A549 (cell line): Measurements from ENCODE around the gene HECTD4. TPM values are rescaled to one million over a fixed set of nuclear protein-coding genes. Genes with fewer than 3 reads are reported as not detected.
A peak's percentile ranks its signal among the peaks of the same experiment; 100 is the strongest.

Experiments
- ATAC-seq, 2 experiments: fragments of 200-7000 bp in 1 of 2; fragments of >200 bp in 1 of 2; cut with Nextera tagmentation in 1 of 2; cut with Tn5 transposase in 1 of 2; 3 replicates each; pipeline versions ENCODE4 v1.8.0 to v1.9.1; 2018 to 2020; ENCODE audit warnings: mild to moderate bottlenecking in 1 of 2, moderate library complexity in 1 of 2
- CTCF ChIA-PET: fragments of 300-600 bp; sonication (Branson Sonifier 250); formaldehyde crosslinking; extraction: SDS; loops from one replicate; lab custom pipeline; 2021; ENCODE audit warnings: antibody characterized with exemption, inconsistent platforms; lab: Yijun Ruan, JAX
- POLR2A ChIA-PET: fragments of 350-600 bp; formaldehyde crosslinking; extraction: SDS; loops from one replicate; lab custom pipeline; 2021; ENCODE audit warnings: antibody characterized with exemption, inconsistent platforms; lab: Yijun Ruan, JAX
- DNase-seq, 2 experiments: peaks; one replicate each; pipeline versions ENCODE4 v3.0.0 to v3.0.0-alpha.2; 2011 to 2016; ENCODE audit warnings: low read depth in 1 of 2, low spot score in 1 of 2
- FAIRE-seq: peaks from 2 replicates; lab custom pipeline; 2011; peaks lifted over from hg19 to GRCh38; lab: Jason Lieb, UNC
- H3K27ac ChIP-seq, 2 experiments: fragments of >200 bp; sonication (Bioruptor Twin); formaldehyde crosslinking; 3 replicates each; pipeline ENCODE4 v1.5.1; 2016 to 2017
- H3K4me1 ChIP-seq: fragments of >200 bp; sonication (Bioruptor Twin); formaldehyde crosslinking; 3 replicates; pipeline ENCODE4 v1.6.1; 2016
- H3K4me2 ChIP-seq: fragments of >200 bp; sonication (Bioruptor Twin); formaldehyde crosslinking; 3 replicates; pipeline ENCODE4 v1.6.1; 2016
- H3K4me3 ChIP-seq: fragments of >200 bp; sonication (Bioruptor Twin); formaldehyde crosslinking; 3 replicates; pipeline ENCODE4 v1.5.1; 2016
- H3K9me3 ChIP-seq: fragments of >200 bp; sonication (Bioruptor Twin); formaldehyde crosslinking; 3 replicates; pipeline ENCODE4 v1.6.1; 2016
- BHLHE40 ChIP-seq: IDR thresholded peaks from 2 replicates; pipeline ENCODE4 v1.6.1; 2012; ENCODE audit warnings: low read depth, low read length, inconsistent platforms
- CEBPB ChIP-seq, 2 experiments: fragments of >200 bp in 1 of 2; sonication (Bioruptor Twin) in 1 of 2; formaldehyde crosslinking in 1 of 2; IDR thresholded peaks; 2 replicates each; pipeline ENCODE4 v1.6.1; 2012 to 2016
- EHF ChIP-seq: fragments of 250-450 bp; sonication (Bioruptor Pico); IDR thresholded peaks from 2 replicates; pipeline ENCODE4 v1.5.0; 2020; ENCODE audit warnings: mild to moderate bottlenecking
- EHMT2 ChIP-seq: fragments of 200-600 bp; sonication (generic); IDR thresholded peaks from 2 replicates; pipeline ENCODE4 v1.6.1; 2016; ENCODE audit warnings: antibody characterized with exemption, low read depth, mild to moderate bottlenecking, moderate library complexity
- EP300 ChIP-seq, 2 experiments: fragments of >200 bp; sonication (Bioruptor Twin); formaldehyde crosslinking; IDR thresholded peaks; 2 replicates in 1 of 2; 3 replicates in 1 of 2; pipeline ENCODE4 v1.6.1; 2016 to 2017
- ESRRA ChIP-seq: fragments of 150-350 bp; IDR thresholded peaks from 2 replicates; pipeline ENCODE4 v1.6.1; 2014; ENCODE audit warnings: mild to moderate bottlenecking, low read length, borderline replicate concordance
- GATA3 ChIP-seq: IDR thresholded peaks from 2 replicates; pipeline ENCODE4 v1.6.1; 2012; ENCODE audit warnings: borderline replicate concordance
- HEYL ChIP-seq: fragments of 250-450 bp; sonication (Bioruptor Pico); IDR thresholded peaks from 2 replicates; pipeline ENCODE4 v1.8.0; 2021; ENCODE audit warnings: mild to moderate bottlenecking, moderate library complexity
- HOXB13 ChIP-seq: fragments of 250-450 bp; sonication (Bioruptor Pico); IDR thresholded peaks from 2 replicates; pipeline ENCODE4 v1.5.0; 2020; ENCODE audit warnings: low read depth, mild to moderate bottlenecking, moderate library complexity
- KDM1A ChIP-seq: fragments of 200-600 bp; sonication (generic); IDR thresholded peaks from 2 replicates; pipeline ENCODE4 v1.6.1; 2016; ENCODE audit warnings: low read depth, mild to moderate bottlenecking
- NPAS2 ChIP-seq: fragments of 250-450 bp; sonication (Bioruptor Pico); IDR thresholded peaks from 2 replicates; pipeline ENCODE4 v1.8.0; 2022; ENCODE audit warnings: mild to moderate bottlenecking, moderate library complexity, borderline replicate concordance
- NR3C1 ChIP-seq: fragments of >200 bp; sonication (Bioruptor Twin); formaldehyde crosslinking; IDR thresholded peaks from 3 replicates; pipeline ENCODE4 v1.6.1; 2017
- PHF8 ChIP-seq: fragments of 200-600 bp; sonication (generic); IDR thresholded peaks from 2 replicates; pipeline ENCODE4 v1.6.1; 2016; ENCODE audit warnings: low read depth, mild to moderate bottlenecking, antibody characterized with exemption, moderate library complexity, borderline replicate concordance
- POLR2A ChIP-seq: IDR thresholded peaks from 2 replicates; pipeline ENCODE4 v1.6.1; 2012; ENCODE audit warnings: mild to moderate bottlenecking, low read length
- RARB ChIP-seq: fragments of 250-450 bp; sonication (Bioruptor Pico); IDR thresholded peaks from 2 replicates; pipeline ENCODE4 v1.8.0; 2021; ENCODE audit warnings: mild to moderate bottlenecking, moderate library complexity
- RCOR1 ChIP-seq: fragments of 150-350 bp; IDR thresholded peaks from 2 replicates; pipeline ENCODE4 v1.6.1; 2014; ENCODE audit warnings: antibody characterized with exemption, low read length, low read depth
- SREBF2 ChIP-seq: fragments of 450-650 bp; IDR thresholded peaks from 2 replicates; pipeline ENCODE4 v1.6.1; 2014; ENCODE audit warnings: mild to moderate bottlenecking, moderate library complexity
- ZC3H11A ChIP-seq: fragments of 450-650 bp; IDR thresholded peaks from 2 replicates; pipeline ENCODE4 v1.6.1; 2014; ENCODE audit warnings: antibody characterized with exemption, mild to moderate bottlenecking
- WGBS: methylation state at CpG from one replicate; pipeline ENCODE4 v1.1.6; 2017; ENCODE audit errors: missing lambda C conversion rate; 5-methylcytosine and 5-hydroxymethylcytosine counted together
- polyA plus RNA-seq, 4 experiments: library from polyadenylated mRNA; depleted of rRNA in 3 of 4; stranded (reverse); fragments of >200 nt; fragmentation: RNase III in 1 of 4; extraction: RNeasy Plus Mini Kit Qiagen cat#74134 plus additional on column Dnase treatment in 1 of 4; gene quantifications; 2 replicates in 3 of 4; 3 replicates in 1 of 4; pipeline ENCODE4 v1.2.3, GENCODE V29; 2011 to 2017
- TF ChIP-seq, protein P1 (sequence below): fragments of >200 bp; sonication (Bioruptor Twin); formaldehyde crosslinking; IDR thresholded peaks from 2 replicates; pipeline ENCODE4 v1.6.1; 2016
- TF ChIP-seq, protein P2 (sequence below): fragments of 250-450 bp; sonication (Bioruptor Pico); IDR thresholded peaks from 2 replicates; pipeline ENCODE4 v1.5.0; 2021; ENCODE audit warnings: mild to moderate bottlenecking, moderate library complexity, borderline replicate concordance
- TF ChIP-seq, protein P3 (sequence below): IDR thresholded peaks from 2 replicates; pipeline ENCODE4 v1.6.1; 2012; ENCODE audit warnings: low read depth, borderline replicate concordance
- TF ChIP-seq, protein P4 (sequence below): IDR thresholded peaks from 2 replicates; pipeline ENCODE4 v1.6.1; 2012

The HECTD4 gene
- polyA plus RNA-seq, 2 of the 4 experiments (the other 2 are of a cell fraction) = 9.9 to 14.7 TPM

DNA sequence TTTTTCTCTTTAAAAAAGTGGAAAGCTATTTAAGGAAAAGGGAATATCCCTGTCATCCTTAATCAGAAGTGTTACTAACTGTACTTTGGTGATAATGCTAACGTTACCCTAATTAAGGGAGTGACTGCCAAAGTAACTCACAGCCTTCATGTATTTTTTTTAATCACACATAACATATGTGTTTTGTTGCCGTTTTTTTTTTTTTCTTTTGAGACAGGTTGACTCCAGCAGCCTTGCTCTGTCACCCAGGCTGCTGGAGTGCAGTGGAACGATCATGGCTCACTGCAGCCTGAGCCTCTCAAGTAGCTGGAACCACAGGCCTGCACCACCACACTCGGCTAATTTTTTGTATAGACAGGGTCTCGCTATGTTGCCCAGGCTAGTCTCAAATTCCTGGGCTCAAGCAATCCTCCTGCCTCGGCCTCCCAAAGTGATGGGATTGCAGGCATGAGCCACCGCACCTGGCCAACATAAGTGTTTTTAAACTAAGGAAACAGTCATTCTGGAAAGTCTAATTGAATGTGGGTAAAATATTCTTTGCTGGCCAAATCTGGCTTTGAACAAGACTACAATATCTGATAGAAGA is 56.5 kb downstream of the HECTD4 start:
- ATAC-seq (no peak), FAIRE-seq (no peak)
- H3K27ac ChIP-seq = no peak overlapping the region
- no peaks in the 10 kb centered on the region for H3K9me3 ChIP-seq
- H3K4me3 ChIP-seq = no peak overlapping the region
- H3K4me2 ChIP-seq = no peak overlapping the region
- 93% methylated on average over 7 of the region's 7 CpGs for WGBS
- POLR2A ChIA-PET = no interaction called here
- CTCF ChIA-PET = no interaction called here
- H3K4me1 ChIP-seq = 0 out of 3 replicates have a peak, but pooled peaks cover 6% of the 10 kb centered on the region
- TF ChIP-seq NR3C1 = no peak
- no peak for TF ChIP-seq ZC3H11A
- TF ChIP-seq POLR2A = no peak
- no peak for TF ChIP-seq RARB
- no peak for TF ChIP-seq PHF8
- TF ChIP-seq, all 56 proteins: peak for 0
- no peak for DNase-seq

DNA sequence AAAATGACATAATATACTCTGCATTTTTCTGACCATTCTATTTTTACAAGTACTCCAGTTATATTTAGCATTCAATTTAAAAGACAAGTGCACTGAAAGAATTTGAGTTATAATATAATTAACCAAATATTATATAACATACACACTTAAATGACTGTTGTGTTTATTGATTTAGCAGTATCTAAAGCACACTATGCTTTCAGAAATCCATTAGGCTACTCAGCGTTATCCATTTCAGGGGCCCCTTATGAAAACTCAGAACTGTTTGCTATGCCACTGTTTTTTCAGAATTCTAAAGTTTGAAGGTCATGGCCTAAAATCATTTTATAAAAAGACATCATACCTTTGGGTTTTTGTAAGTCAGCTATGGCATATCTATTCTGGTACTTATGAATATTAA is 57.1 kb downstream of the HECTD4 start:
- Histone ChIP-seq H3K9me3 (no peaks in the 10 kb centered on the region), H3K27ac (no peak overlapping the region), H3K4me1 (0 out of 3 replicates have a peak, but pooled peaks cover 6% of the 10 kb centered on the region), H3K4me2 (no peak overlapping the region), H3K4me3 (no peak overlapping the region)
- 82% methylated on average over 1 of the region's 1 CpG for WGBS
- CTCF ChIA-PET = interaction anchor here (0.9 kb wide), 1 partner anchor 62 kb away, joined by 3 read pairs; no protein-coding TSS in a partner anchor
- POLR2A ChIA-PET = no interaction called here
- no peak for FAIRE-seq
- DNase-seq = no peak
- no peak for TF ChIP-seq SREBF2
- no peak for TF ChIP-seq RARB
- no peak for TF ChIP-seq NPAS2
- no peak for TF ChIP-seq KDM1A
- TF ChIP-seq, protein P1, sequence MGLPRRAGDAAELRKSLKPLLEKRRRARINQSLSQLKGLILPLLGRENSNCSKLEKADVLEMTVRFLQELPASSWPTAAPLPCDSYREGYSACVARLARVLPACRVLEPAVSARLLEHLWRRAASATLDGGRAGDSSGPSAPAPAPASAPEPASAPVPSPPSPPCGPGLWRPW = no peak
- no peak for TF ChIP-seq ESRRA
- TF ChIP-seq EHF = no peak
- TF ChIP-seq, protein P2, sequence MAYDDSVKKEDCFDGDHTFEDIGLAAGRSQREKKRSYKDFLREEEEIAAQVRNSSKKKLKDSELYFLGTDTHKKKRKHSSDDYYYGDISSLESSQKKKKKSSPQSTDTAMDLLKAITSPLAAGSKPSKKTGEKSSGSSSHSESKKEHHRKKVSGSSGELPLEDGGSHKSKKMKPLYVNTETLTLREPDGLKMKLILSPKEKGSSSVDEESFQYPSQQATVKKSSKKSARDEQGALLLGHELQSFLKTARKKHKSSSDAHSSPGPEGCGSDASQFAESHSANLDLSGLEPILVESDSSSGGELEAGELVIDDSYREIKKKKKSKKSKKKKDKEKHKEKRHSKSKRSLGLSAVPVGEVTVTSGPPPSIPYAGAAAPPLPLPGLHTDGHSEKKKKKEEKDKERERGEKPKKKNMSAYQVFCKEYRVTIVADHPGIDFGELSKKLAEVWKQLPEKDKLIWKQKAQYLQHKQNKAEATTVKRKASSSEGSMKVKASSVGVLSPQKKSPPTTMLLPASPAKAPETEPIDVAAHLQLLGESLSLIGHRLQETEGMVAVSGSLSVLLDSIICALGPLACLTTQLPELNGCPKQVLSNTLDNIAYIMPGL (CRISPR knock-in tag) = no peak
- TF ChIP-seq, protein P3, sequence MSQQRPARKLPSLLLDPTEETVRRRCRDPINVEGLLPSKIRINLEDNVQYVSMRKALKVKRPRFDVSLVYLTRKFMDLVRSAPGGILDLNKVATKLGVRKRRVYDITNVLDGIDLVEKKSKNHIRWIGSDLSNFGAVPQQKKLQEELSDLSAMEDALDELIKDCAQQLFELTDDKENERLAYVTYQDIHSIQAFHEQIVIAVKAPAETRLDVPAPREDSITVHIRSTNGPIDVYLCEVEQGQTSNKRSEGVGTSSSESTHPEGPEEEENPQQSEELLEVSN = no peak
- no peak for TF ChIP-seq GATA3
- no peak for TF ChIP-seq RCOR1
- TF ChIP-seq EHMT2 = no peak
- TF ChIP-seq EP300 (IDR thresholded peaks at IDR 0.05) = no peak
- ATAC-seq = no peak

DNA sequence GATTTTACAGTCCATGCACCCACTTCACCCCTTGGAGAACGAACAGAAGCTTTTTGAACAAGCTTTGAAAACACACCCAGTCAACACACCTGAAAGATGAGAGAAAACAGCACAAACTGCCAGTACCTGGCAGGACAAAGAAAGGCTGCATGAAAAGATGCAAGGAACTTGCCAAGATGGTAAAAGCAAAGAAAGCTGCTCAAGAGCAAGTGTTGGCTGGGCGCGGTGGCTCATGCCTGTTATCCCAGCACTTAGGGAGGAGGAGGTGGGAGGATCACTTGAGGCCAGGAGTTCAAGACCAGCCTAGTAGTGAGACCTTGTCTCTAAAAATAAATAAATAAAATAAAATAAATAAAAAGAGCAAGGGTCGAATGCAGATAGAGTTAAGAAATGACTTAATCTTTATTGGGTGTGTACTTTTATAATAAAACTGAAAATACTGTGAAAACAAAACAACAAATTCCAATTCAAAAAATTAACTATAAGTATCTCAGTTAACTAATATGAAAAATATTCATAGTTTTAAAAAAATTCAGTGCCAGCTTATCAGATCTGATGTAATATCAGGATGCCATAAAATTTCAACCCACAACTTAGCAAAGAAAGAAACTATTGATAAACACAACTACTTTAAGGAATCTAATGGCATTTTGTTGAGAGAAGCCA is 59.2 kb downstream of the HECTD4 start:
- ATAC-seq (no peak), FAIRE-seq (no peak), DNase-seq (peak in 1 of 2 experiments; percentile 8)
- Histone ChIP-seq H3K27ac (no peak overlapping the region), H3K4me2 (no peak overlapping the region), H3K4me3 (no peak overlapping the region), H3K9me3 (no peaks in the 10 kb centered on the region), H3K4me1 (0 out of 3 replicates have a peak, but pooled peaks cover 6% of the 10 kb centered on the region)
- 76% methylated on average over 4 of the region's 4 CpGs for WGBS
- TF ChIP-seq, protein P4, sequence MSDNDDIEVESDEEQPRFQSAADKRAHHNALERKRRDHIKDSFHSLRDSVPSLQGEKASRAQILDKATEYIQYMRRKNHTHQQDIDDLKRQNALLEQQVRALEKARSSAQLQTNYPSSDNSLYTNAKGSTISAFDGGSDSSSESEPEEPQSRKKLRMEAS = no peak
- TF ChIP-seq HOXB13 (CRISPR knock-in tag) (no peak), HEYL (no peak), BHLHE40 (no peak), CEBPB (IDR thresholded peaks at IDR 0.05) (no peak)
- POLR2A ChIA-PET = no interaction called here
- CTCF ChIA-PET = interaction anchor here (0.8 kb wide), 3 partner anchors 12 to 127 kb away, joined by 4 read pairs; no protein-coding TSS in a partner anchor
